ENCODE measurements around the gene PPP1R7. TPM values are rescaled to one million over a fixed set of nuclear protein-coding genes. Genes with fewer than 3 reads are reported as not detected.
A peak's percentile ranks its signal among the peaks of the same experiment; 100 is the strongest.

Gene PPP1R7
- polyA plus RNA-seq, 1 of the 3 experiments (the other 2 are of a cell fraction) = 56.9 TPM

- H3K36me3 ChIP-seq (replicated peaks in 1 of 2; ENCODE audit: control insufficient read depth in 1 of 2, insufficient read depth in 2 of 2, low read length in 1 of 2) = peaks cover 0 to 10% of the 10 kb centered on the region in 2 experiments
- peaks cover 4% of the 10 kb centered on the region for H3F3A ChIP-seq (replicated peaks; ENCODE audit: insufficient read depth)
- peak overlapping the region; percentile 69; the same call in 1 of the 2 replicates for H3K9ac ChIP-seq
- TF ChIP-seq TAF1 (IDR thresholded peaks at IDR 0.05; ENCODE audit: borderline replicate concordance, low read depth, low read length) (no peak), FOXM1 (IDR thresholded peaks at IDR 0.05; ENCODE audit: low read depth) (no peak)
- TF ChIP-seq, protein P1, sequence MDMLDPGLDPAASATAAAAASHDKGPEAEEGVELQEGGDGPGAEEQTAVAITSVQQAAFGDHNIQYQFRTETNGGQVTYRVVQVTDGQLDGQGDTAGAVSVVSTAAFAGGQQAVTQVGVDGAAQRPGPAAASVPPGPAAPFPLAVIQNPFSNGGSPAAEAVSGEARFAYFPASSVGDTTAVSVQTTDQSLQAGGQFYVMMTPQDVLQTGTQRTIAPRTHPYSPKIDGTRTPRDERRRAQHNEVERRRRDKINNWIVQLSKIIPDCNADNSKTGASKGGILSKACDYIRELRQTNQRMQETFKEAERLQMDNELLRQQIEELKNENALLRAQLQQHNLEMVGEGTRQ (IDR thresholded peaks at IDR 0.05; ENCODE audit: borderline replicate concordance, low read depth, low read length) = no peak
- ChIA-PET CTCF (interaction anchor here (0.6 to 2.4 kb wide), 9 partner anchors 17 to 698 kb away, joined by 3 to 10 read pairs (median 3); no protein-coding TSS in a partner anchor), POLR2A (no interaction called here)
- H4K20me1 ChIP-seq (ENCODE audit: insufficient read depth) = no peaks in the 10 kb centered on the region
- no peaks in the 10 kb centered on the region for H3K27me3 ChIP-seq (ENCODE audit: insufficient read depth)
- peak overlapping the region in 1 of 2 experiments; percentile 67; a peak in 2 of 4 replicates for H3K27ac ChIP-seq (ENCODE audit: low read depth in 2 of 2, low read length in 1 of 2)
- DNase-seq = no peak
- peak overlapping the region; percentile 91 for H2AFZ ChIP-seq (ENCODE audit: low read depth)
- peak overlapping the region; percentile 81 to 94 for H3K4me3 ChIP-seq (ENCODE audit: low read depth in 2 of 2, low read length in 1 of 2)
- H3K9me2 ChIP-seq = no peaks in the 10 kb centered on the region
- no peaks in the 10 kb centered on the region for H3K9me3 ChIP-seq
- peak overlapping the region; percentile 97 for H3K4me2 ChIP-seq
- peaks cover 6 to 18% of the 10 kb centered on the region in 2 experiments; a peak in 3 of 4 replicates for H3K4me1 ChIP-seq (ENCODE audit: control insufficient read depth in 1 of 2, insufficient read depth in 2 of 2, low read depth in 1 of 2, low read length in 1 of 2)
- peaks cover 29% of the 10 kb centered on the region for H3K79me2 ChIP-seq (ENCODE audit: insufficient read depth)
- 27% methylated on average over 16 of the region's 37 CpGs for WGBS (ENCODE audit: low lambda C conversion rate)
Observed at GRCh38 chr2:241150660-241151530, 628 bp downstream of the PPP1R7 start.

DNA sequence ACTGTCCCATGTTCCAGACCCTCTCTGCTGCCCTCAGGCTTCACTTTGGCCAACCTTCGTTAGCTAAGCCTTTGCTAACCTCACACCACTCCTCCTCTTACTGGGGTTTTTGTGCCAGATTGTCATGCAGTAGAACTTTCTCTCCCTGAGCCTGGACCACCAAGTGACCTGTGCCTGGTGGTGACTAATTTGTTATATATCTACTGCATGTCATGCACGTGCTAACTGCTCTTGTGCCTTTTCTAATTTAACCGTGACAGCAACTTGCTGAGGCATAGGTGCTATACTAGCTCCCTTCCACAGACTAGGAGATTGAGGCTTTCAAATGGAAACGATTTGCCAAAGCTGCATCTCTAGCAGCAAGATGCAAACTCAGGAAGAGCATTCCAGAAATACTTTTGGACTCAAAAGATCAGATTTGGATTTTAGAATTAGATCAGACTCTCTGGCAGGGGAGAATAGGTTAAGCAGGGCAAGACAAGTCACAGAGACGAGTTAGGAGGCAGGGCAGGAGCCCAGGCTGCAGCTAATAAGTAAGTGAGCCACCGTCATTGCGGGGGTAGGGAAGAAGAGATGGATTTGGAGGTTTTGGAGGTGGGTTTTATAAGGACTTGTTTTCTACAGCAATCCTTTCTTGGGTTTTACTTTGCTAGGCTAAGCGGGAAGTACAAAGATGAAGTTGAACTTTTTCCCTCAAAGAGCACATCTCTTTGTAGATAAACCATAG lies 1.8 kb downstream of the PPP1R7 start:
- ChIA-PET POLR2A (no interaction called here), CTCF (interaction anchor here (1.9 kb wide), 1 partner anchor 301 kb away, joined by 6 read pairs; no protein-coding TSS in a partner anchor)
- WGBS (ENCODE audit: low lambda C conversion rate) = 79% methylated on average over 8 of the region's 8 CpGs
- no peak for DNase-seq
- H3K27ac ChIP-seq (ENCODE audit: low read depth in 2 of 2, low read length in 1 of 2) = no peak overlapping the region
- H3K36me3 ChIP-seq (replicated peaks in 1 of 2; ENCODE audit: control insufficient read depth in 1 of 2, insufficient read depth in 2 of 2, low read length in 1 of 2) = peaks cover 0 to 10% of the 10 kb centered on the region in 2 experiments
- peaks cover 6 to 18% of the 10 kb centered on the region in 2 experiments; a peak in 3 of 4 replicates for H3K4me1 ChIP-seq (ENCODE audit: control insufficient read depth in 1 of 2, insufficient read depth in 2 of 2, low read depth in 1 of 2, low read length in 1 of 2)
- no peaks in the 10 kb centered on the region for H4K20me1 ChIP-seq (ENCODE audit: insufficient read depth)
- TF ChIP-seq ELF1 (IDR thresholded peaks at IDR 0.05) = no peak
- no peak for TF ChIP-seq FOXJ3 (CRISPR knock-in tag; IDR thresholded peaks at IDR 0.05)
- no peak for TF ChIP-seq JUND (IDR thresholded peaks at IDR 0.05)
- TF ChIP-seq SIN3A (IDR thresholded peaks at IDR 0.05; ENCODE audit: borderline replicate concordance, low read depth, low read length) = no peak
- no peak overlapping the region for H2AFZ ChIP-seq (ENCODE audit: low read depth)
- H3K79me2 ChIP-seq (ENCODE audit: insufficient read depth) = peaks cover 29% of the 10 kb centered on the region
- no peaks in the 10 kb centered on the region for H3K9me2 ChIP-seq
- no peak overlapping the region; the same call in 1 of the 2 replicates for H3K4me2 ChIP-seq
- H3K9me3 ChIP-seq = no peaks in the 10 kb centered on the region
- no peak overlapping the region; a peak in 1 of 4 replicates for H3K4me3 ChIP-seq (ENCODE audit: low read depth in 2 of 2, low read length in 1 of 2)
- H3F3A ChIP-seq (replicated peaks; ENCODE audit: insufficient read depth) = no peaks in the 10 kb centered on the region
- H3K9ac ChIP-seq = no peak overlapping the region
- no peaks in the 10 kb centered on the region for H3K27me3 ChIP-seq (ENCODE audit: insufficient read depth)

DNA sequence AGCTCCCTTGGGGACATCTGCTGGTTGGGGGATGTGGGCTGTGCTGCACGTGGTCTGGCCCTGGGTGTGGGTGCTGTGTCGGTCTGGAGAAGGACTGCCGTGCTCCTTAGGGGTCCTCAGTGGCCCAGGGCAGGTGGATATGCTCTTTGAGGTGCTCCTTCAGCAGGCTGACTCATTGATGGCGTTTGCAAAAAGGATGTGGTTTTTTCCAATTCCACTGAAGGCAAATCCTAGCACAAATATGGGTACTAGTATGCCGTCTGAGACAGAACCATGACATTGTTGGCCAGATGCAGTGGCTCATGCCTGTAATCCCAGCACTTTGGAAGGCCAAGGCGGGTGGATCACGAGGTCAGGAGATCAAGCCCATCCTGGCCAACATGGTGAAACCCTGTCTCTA lies 3.3 kb downstream of the PPP1R7 start:
- H3K79me2 ChIP-seq (ENCODE audit: insufficient read depth) = peaks cover 19% of the 10 kb centered on the region; the same call in 1 of the 2 replicates
- DNase-seq = no peak
- H2AFZ ChIP-seq (ENCODE audit: low read depth) = no peak overlapping the region
- ChIA-PET CTCF (no interaction called here), POLR2A (no interaction called here)
- no peaks in the 10 kb centered on the region for H3F3A ChIP-seq (replicated peaks; ENCODE audit: insufficient read depth)
- TF ChIP-seq TAF1 (IDR thresholded peaks at IDR 0.05; ENCODE audit: borderline replicate concordance, low read depth, low read length) (no peak), RXRA (IDR thresholded peaks at IDR 0.05; ENCODE audit: borderline replicate concordance, low read depth) (no peak), CTCF (IDR thresholded peaks at IDR 0.05) (no peak), IRF3 (IDR thresholded peaks at IDR 0.05; ENCODE audit: low read depth, low read length) (no peak)
- TF ChIP-seq, protein P2, sequence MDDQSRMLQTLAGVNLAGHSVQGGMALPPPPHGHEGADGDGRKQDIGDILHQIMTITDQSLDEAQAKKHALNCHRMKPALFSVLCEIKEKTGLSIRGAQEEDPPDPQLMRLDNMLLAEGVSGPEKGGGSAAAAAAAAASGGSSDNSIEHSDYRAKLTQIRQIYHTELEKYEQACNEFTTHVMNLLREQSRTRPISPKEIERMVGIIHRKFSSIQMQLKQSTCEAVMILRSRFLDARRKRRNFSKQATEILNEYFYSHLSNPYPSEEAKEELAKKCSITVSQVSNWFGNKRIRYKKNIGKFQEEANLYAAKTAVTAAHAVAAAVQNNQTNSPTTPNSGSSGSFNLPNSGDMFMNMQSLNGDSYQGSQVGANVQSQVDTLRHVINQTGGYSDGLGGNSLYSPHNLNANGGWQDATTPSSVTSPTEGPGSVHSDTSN (IDR thresholded peaks at IDR 0.05) = no peak
- no peaks in the 10 kb centered on the region for H3K9me3 ChIP-seq
- 88% methylated on average over 4 of the region's 7 CpGs for WGBS (ENCODE audit: low lambda C conversion rate)
- peaks cover 0 to 11% of the 10 kb centered on the region in 2 experiments; a peak in 2 of 4 replicates for H3K4me1 ChIP-seq (ENCODE audit: control insufficient read depth in 1 of 2, insufficient read depth in 2 of 2, low read depth in 1 of 2, low read length in 1 of 2)
- no peak overlapping the region for H3K27ac ChIP-seq (ENCODE audit: low read depth in 2 of 2, low read length in 1 of 2)
- H3K4me2 ChIP-seq = no peak overlapping the region
- H3K27me3 ChIP-seq (ENCODE audit: insufficient read depth) = no peaks in the 10 kb centered on the region
- no peak overlapping the region for H3K4me3 ChIP-seq (ENCODE audit: low read depth in 2 of 2, low read length in 1 of 2)
- no peaks in the 10 kb centered on the region for H3K9me2 ChIP-seq
- H3K9ac ChIP-seq = no peak overlapping the region
- peaks cover 0 to 23% of the 10 kb centered on the region in 2 experiments for H3K36me3 ChIP-seq (replicated peaks in 1 of 2; ENCODE audit: control insufficient read depth in 1 of 2, insufficient read depth in 2 of 2, low read length in 1 of 2)
- H4K20me1 ChIP-seq (ENCODE audit: insufficient read depth) = no peaks in the 10 kb centered on the region
